GM12865 (cell line): Measurements from ENCODE around the gene GLTPD2.

Source experiments
- DNase-seq: peaks from one replicate; pipeline ENCODE4 v3.0.0; 2010; ENCODE audit warnings: low read depth
- H3K4me3 ChIP-seq: 2 replicates; pipeline ENCODE4 v1.5.1; 2011; ENCODE audit warnings: mild to moderate bottlenecking, low read depth, low read length, control low read depth
- CTCF ChIP-seq: IDR thresholded peaks from 2 replicates; pipeline ENCODE4 v1.5.1; 2011; ENCODE audit warnings: low read length, control low read depth, low read depth, inconsistent platforms; ENCODE audit not compliant: insufficient read depth; ENCODE audit errors: missing control alignments

Gene GLTPD2

GRCh38 chr17:4833178-4833940, 44.6 kb downstream of the GLTPD2 start, which contains the start of gene MINK1:
Gene MINK1 (plus strand): TSS chr17:4833340. CDS start chr17:4833584, 244 bp downstream.
- TF ChIP-seq CTCF: no peak
- H3K4me3 ChIP-seq: peak within 1 kb of the TSS; percentile 84
- peak; percentile 97 for DNase-seq

DNA sequence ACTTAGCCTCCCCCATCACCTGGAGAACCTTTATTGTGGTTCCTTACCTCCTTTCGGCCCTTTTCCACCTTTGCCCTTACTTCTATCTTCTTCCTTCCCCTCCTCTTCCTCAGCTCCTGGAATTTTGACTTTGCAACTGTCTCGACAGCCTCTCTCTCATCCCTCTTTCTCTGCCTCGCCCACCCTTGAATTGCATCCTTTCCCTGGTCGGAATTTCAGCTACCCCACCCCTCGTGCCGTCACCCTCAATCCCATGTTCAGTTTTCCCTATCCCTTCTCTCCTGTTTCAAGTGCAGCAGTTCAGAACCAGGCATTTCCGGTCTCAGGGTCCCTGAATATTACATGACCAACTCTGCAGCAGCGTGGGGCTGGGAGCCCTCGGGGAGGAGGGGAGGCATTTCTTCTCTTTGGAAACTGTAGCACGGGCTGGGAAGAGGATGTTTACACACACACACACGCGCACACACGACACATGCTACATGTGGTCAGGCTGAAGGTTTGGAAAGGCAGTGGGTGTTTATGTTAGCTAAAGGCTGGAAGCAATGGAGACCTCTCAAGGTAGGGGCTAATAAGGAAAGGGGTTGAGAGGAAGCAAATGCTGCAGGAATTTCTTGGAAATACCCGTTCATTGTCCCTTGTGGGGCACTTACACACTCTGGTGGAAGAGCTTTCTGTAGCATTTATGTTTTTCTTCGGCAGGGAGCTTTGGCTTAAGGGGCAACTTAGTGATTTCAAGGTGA, 45.3 kb downstream of the GLTPD2 start:
- DNase-seq: peak; percentile 27
- TF ChIP-seq CTCF: no peak
- H3K4me3 ChIP-seq: peak overlapping the region; percentile 84

DNA sequence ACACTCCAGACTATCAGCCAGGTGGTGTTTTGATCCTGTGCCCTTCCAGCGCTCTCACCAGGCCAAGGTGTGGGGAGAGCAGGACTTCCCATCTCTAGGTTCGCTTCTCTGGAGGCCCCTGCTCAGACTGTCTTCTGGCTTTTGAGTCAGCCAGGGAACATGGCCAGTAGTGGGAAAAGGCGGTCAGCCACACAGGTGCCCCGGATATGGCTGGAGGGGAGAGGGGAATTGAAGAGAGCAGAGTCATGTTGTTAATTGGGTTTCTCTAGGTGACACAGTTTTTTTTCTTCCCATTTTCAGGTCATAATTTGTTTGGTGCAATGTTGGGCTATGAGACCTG, 45.9 kb downstream of the GLTPD2 start:
- DNase-seq: no peak
- TF ChIP-seq CTCF: no peak
- peak overlapping the region; percentile 84 for H3K4me3 ChIP-seq

- TF ChIP-seq CTCF: no peak
- no peak overlapping the region for H3K4me3 ChIP-seq
- DNase-seq: no peak
Observed at GRCh38 chr17:4836221-4836620, 47.5 kb downstream of the GLTPD2 start.

GRCh38 chr17:4837471-4838308, 48.9 kb downstream of the GLTPD2 start:
- no peak overlapping the region for H3K4me3 ChIP-seq
- no peak for DNase-seq
- TF ChIP-seq CTCF: no peak

GRCh38 chr17:4838309-4838785, 49.6 kb downstream of the GLTPD2 start:
- no peak for TF ChIP-seq CTCF
- no peak overlapping the region for H3K4me3 ChIP-seq
- no peak for DNase-seq
